Endometrial microvascular endothelial cells (primary cell): ENCODE results near the gene SHC3. TPM values are rescaled to one million over a fixed set of nuclear protein-coding genes. Genes with fewer than 3 reads are reported as not detected.

Experiments
- in situ Hi-C: cut with HindIII; loops from 2 replicates; pipeline ENCODE4 v1.10.0; 2017; ENCODE audit warnings: low sequenced_read_pairs, low pct_unique_long_range_greater_than_20kb; ENCODE audit errors: inconsistent ontology term
- total RNA-seq: library from RNA; depleted of rRNA; stranded (reverse); fragments of >200 nt; gene quantifications from one replicate; pipeline ENCODE4 v1.2.3, GENCODE V29; 2015; ENCODE audit errors: inconsistent ontology term

SHC3 gene
- total RNA-seq, 1 donor from 2014 or later, result under 0.01 TPM

GRCh38 chr9:89187950-89188349, 9.3 kb upstream of the SHC3 start:
- in situ Hi-C loops, result no loop called here

DNA sequence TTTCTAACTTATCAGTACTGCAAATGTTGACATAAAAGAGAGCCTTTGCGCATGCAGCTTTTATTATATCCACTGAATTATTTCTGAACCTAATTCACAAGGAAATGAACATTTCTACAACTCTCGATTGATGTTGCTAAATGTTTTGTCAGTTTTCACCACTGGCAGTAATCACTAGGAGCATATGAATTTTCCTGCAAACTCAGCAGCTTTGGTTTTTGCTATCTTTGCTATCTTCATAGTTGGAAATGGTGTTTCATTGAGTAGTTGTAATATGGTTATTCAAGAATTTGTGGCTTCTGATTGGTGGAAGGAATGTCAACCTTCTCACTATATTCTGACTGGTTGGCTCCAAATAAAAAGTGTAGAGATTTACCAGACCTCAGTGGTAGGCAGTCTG, 8.9 kb upstream of the SHC3 start:
- in situ Hi-C loops, result no loop called here

DNA sequence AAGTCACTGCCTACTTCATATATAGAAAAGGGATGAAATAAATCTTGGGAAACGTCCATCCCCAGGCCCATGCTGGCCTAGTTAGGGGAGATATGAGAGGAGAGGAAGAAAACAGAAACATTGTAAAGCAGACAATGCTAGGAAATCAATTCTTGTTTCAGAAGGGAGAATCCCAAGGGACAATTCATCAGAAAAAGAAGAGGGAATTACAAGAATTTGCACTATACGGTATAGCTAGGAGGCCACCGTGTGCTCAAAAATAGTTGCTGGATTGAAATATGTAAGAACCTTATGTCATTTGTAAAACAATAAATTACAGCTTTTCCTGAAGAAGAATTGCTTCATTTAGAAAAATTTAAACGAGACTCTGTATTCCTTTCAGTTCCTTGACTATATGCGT, 8.3 kb upstream of the SHC3 start:
- in situ Hi-C loops, result no loop called here

DNA sequence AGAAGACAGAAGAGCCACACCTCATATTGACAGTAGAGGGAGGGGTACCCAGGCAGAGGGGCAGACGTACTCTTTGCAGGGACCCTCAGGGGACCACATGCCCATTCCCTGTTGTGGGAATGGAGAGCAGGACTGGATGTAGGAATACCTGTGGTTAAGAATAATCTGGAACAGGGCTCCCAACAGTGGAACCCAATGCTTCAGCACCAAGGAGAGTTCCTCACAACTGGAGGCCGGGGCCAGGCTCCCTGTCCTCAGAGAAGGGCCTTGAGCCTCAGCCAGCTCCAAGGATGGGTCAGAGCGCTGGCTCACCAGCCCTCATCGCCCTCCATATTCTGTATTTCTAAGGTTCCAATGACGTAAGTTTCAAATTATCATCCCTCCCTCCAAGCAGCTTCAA, 7.4 kb upstream of the SHC3 start:
- in situ Hi-C loops, result no loop called here

GRCh38 chr9:89183146-89183545, 4.5 kb upstream of the SHC3 start:
- in situ Hi-C loops, result no loop called here

DNA sequence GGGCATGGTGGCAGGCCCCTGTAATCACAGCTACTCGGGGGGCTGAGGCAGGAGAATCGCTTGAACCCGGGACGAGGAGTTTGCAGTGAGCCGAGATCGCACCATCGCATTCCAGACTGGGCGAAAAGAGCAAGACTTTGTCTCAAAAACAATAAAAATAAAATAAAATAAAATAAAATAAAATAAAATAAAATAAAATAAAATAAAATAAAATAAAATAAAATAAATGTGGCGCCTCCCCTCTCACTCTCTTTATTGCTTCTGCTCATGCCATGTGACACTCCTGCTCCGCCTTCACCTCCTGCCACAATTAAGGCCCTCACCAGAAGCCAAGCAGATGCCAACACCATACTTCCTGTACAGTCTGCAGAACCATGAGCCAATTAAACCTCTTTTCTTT, 3.8 kb upstream of the SHC3 start:
- in situ Hi-C loops, result no loop called here

DNA sequence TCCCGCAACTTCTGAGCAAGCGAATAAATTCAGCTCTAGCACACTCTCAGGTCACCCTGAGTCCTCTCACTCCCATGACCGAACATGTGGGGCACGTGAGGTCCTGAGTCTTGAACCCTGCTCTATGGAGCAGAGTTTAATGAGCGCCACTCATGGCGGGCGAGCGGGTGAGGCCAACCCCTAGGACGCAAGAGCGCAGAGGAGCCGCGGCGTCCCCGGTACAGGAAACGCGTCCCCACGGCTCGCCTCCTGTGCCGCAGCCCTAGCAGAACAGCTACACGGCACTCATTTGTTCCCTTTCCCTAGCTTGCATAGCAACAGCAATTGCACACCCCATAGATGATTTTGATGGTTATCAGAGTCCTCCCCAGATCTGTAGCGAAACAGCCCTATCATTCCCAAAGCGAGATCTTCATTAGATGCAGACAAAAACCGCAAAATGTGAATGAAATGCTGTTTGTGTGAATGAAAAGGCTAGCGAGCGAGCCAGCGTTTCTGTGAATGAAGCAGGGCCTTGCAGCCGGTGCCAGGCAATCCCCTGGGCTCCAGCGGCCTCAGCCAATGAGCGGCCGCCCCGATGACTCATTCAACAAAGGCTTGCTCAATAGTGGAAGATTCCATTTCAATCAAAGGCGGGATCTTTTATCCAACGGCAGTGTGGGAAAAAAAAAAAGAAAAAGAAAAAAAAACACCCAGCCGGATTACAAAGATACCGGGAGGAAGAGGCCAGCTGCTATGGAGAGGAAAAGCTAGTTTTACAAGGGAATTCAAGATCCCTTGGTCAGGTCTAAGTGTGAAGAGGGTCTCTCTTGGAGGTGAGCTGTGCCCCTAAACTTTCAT, 1.5 kb upstream of the SHC3 start:
- in situ Hi-C loops, result no loop called here

- in situ Hi-C loops, result no loop called here
These were observed 899 bp upstream of the SHC3 start for GRCh38 chr9:89179540-89179894.

DNA sequence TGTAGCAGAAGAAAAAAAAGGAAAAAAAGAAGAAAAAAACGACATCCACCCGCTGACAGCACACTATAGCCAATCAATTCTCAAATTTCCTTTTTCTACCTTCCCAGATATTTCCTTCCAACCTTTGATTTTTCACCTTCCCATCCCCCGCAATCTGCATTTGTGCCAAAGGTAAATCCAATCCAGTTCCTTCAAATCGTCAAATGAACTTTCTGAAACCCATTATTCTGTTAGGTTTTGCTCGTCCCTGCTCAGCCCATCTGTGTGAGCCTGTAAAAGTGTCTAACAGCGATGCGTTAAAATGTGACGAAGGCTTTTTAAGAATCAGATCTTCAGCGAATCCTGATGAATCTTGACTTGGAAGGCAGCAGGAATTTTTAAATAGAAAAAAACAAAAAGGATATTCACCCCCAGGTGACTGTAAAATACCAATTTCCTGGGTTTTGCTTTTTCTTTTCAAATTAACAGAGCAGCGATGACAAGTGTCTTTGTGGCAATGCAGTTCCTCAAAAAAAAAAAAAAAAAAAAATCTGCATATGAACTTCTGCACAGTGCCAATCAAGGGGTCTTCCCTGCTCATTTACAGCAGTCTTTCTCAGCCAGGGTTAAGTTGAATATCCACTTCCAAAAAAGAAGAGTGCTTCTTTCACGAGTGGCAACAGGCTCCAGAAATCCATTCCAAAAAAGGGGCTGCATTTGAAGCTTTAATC, 367 bp upstream of the SHC3 start:
- in situ Hi-C loops, result no loop called here

- in situ Hi-C loops, result no loop called here
These were observed 1.3 kb downstream of the SHC3 start for GRCh38 chr9:89177012-89177943.

- in situ Hi-C loops, result no loop called here
These were observed 2.8 kb downstream of the SHC3 start for GRCh38 chr9:89175828-89176261.

GRCh38 chr9:89174291-89174690, 4.3 kb downstream of the SHC3 start:
- in situ Hi-C loops, result no loop called here

GRCh38 chr9:89173072-89173471, 5.5 kb downstream of the SHC3 start:
- in situ Hi-C loops, result no loop called here

GRCh38 chr9:89172398-89172797, 6.2 kb downstream of the SHC3 start:
- in situ Hi-C loops, result no loop called here

DNA sequence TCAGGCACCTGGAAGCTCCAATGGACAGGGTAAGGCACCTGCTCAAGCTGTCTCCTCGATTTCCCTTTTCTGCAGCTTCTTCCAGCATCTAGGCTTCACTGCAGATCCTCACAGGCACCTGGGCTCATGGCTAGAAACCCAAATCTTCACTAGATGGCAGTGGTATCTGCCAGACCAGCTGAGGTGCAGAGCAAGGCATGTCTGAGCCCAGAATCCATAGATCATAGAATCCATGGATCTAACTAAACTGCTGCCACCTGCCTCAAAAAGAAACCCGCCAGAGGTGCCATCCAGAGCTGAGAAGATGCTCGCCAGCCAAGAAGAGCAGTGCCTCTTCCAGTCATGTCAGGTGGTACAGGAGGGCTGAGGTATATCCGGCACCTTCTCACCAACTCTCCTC, 6.9 kb downstream of the SHC3 start:
- in situ Hi-C loops, result no loop called here

DNA sequence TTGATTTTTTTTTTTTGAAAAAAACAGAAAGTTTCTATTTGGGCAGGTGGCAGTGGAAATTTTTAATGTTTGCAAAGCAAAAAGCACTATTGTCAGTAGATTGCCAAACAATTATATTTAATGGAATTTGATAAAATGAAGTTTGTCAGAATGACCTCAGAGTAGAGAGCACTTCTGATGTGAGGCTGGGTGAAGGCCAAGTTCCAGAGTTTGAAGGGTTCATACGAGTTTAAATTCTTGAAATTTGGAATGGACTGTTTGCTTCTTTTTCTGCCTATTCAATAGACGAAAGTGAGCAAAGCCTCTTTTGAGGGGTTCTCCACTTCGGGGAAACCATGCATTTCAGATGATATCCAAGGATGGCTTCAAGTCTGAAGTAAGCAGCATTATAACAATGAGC, 7.4 kb downstream of the SHC3 start:
- in situ Hi-C loops, result no loop called here

DNA sequence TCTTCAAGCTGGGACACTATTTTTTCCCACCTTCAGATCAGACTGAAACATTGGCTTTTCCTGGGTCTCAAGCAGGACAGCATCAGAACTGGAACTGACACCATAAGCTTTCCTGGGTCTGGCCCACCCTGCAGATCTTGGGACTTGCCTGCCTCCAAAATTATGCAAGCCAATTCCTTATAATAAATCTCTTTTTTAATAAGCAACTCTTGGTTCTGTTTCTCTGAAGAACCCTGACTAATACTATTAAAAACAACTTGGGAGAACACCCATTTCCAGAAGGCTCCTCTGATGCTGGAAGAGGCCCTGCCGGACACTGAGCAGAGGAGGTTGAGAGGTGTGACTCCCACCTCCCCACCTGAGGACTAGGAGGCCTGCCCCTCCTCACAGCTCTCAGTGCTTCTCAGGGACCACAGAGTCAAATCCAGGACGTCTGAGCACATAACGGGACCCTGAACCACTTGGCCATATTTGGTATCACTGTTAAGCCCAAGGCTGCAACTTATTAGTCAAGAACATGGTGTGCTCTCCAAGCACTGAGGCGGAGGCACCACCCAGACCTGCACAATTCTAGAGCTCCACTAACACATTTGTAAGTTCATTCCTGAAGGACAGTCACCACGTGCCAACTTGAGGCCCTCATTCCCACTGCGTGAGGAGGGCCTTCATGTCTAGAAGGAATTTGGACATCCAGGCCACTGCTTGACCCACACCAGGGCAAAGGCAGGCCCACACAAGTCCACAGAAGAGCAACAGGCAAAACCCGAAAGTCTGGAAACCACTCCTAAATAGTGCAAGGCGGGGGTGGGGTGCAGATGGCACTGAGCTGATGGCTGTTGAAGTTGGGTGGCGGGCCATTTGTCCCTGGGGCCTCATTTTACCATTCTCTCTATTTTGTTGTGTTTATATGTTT, 9.5 kb downstream of the SHC3 start:
- in situ Hi-C loops, result no loop called here

- in situ Hi-C loops, result no loop called here
These were observed 10.8 kb downstream of the SHC3 start for GRCh38 chr9:89167788-89168187.
